Neural cell (in vitro differentiated cells): ENCODE measurements around the gene FZR1. TPM values are rescaled to one million over a fixed set of nuclear protein-coding genes. Genes with fewer than 3 reads are reported as not detected.

ENCODE experiments used
- H2AFZ ChIP-seq: fragments of 200-600, 300-800 bp; sonication (generic), shearing (Covaris generic); 2 replicates; pipeline ENCODE4 v1.6.0; 2014; ENCODE audit warnings: low read depth, mild to moderate bottlenecking, antibody characterized with exemption, low read length, moderate library complexity
- H3F3A ChIP-seq: fragments of 200-600 bp; shearing (Covaris generic); 2 replicates; pipeline ENCODE4 v1.6.1; 2016; ENCODE audit warnings: mild to moderate bottlenecking, moderate library complexity, mixed read lengths, antibody characterized with exemption, low read length; ENCODE audit not compliant: insufficient read depth, poor library complexity, severe bottlenecking
- H3K27ac ChIP-seq: fragments of 200-600, 300-800 bp; sonication (generic), shearing (Covaris generic); 2 replicates; pipeline ENCODE4 v1.5.1; 2014; ENCODE audit warnings: mild to moderate bottlenecking, low read length, moderate library complexity
- H3K27me3 ChIP-seq: fragments of 300-800, 200-600 bp; sonication (generic), shearing (Covaris generic); 2 replicates; pipeline ENCODE4 v1.6.0; 2014; ENCODE audit warnings: mild to moderate bottlenecking, low read depth, low read length, moderate library complexity; ENCODE audit not compliant: insufficient read depth
- H3K36me3 ChIP-seq: fragments of 300-800, 200-600 bp; sonication (generic), shearing (Covaris generic); 2 replicates; pipeline ENCODE4 v1.5.1; 2014; ENCODE audit warnings: mild to moderate bottlenecking, antibody characterized with exemption, low read length, moderate library complexity; ENCODE audit not compliant: insufficient read depth
- H3K4me2 ChIP-seq: fragments of 300-800, 200-600 bp; sonication (generic), shearing (Covaris generic); 2 replicates; pipeline ENCODE4 v1.6.0; 2014; ENCODE audit warnings: mild to moderate bottlenecking, low read length
- H3K4me3 ChIP-seq: fragments of 300-800, 200-600 bp; sonication (generic), shearing (Covaris generic); 2 replicates; pipeline ENCODE4 v1.5.1; 2014; ENCODE audit warnings: mild to moderate bottlenecking, low read length, moderate library complexity
- H3K79me2 ChIP-seq: fragments of 200-600 bp; shearing (Covaris generic); replicated peaks from 2 replicates; pipeline ENCODE4 v1.6.0; 2014; ENCODE audit warnings: mild to moderate bottlenecking, low read length, moderate library complexity; ENCODE audit not compliant: insufficient read depth
- H3K9ac ChIP-seq: fragments of 300-800, 200-600 bp; sonication (generic), shearing (Covaris generic); 2 replicates; pipeline ENCODE4 v1.6.1; 2016; ENCODE audit warnings: mild to moderate bottlenecking, low read length, mixed read lengths
- H3K9me2 ChIP-seq: fragments of 200-600 bp; shearing (Covaris generic); 2 replicates; pipeline ENCODE4 v1.6.1; 2016; ENCODE audit warnings: mild to moderate bottlenecking, low read length, mixed read lengths; ENCODE audit not compliant: insufficient read depth
- H3K9me3 ChIP-seq: fragments of 200-600, 300-800 bp; sonication (generic), shearing (Covaris generic); 2 replicates; pipeline ENCODE4 v1.6.1; 2016; ENCODE audit warnings: mild to moderate bottlenecking, mixed run types, low read length, moderate library complexity, mixed read lengths
- H4K20me1 ChIP-seq: fragments of 200-600 bp; shearing (Covaris generic); 2 replicates; pipeline ENCODE4 v1.6.1; 2016; ENCODE audit warnings: mild to moderate bottlenecking, mixed run types; ENCODE audit not compliant: insufficient read depth
- CTCF ChIP-seq: fragments of 450-650 bp; IDR thresholded peaks from 2 replicates; pipeline ENCODE4 v1.5.1; 2014; ENCODE audit warnings: antibody characterized with exemption, mild to moderate bottlenecking, moderate library complexity; ENCODE audit not compliant: poor library complexity, severe bottlenecking
- EP300 ChIP-seq: fragments of 450-650 bp; conservative IDR thresholded peaks from 2 replicates; pipeline ENCODE4 v1.6.1; 2014; ENCODE audit warnings: antibody characterized with exemption, mild to moderate bottlenecking, moderate library complexity; ENCODE audit not compliant: poor library complexity, severe bottlenecking
- EZH2 ChIP-seq: fragments of 200-600, 300-800 bp; shearing (Covaris generic), sonication (generic); IDR thresholded peaks from 2 replicates; pipeline ENCODE4 v1.6.1; 2014; ENCODE audit warnings: antibody characterized with exemption, low read length, borderline replicate concordance, mild to moderate bottlenecking; ENCODE audit not compliant: insufficient read depth, poor library complexity, severe bottlenecking
- MXI1 ChIP-seq: fragments of 450-650 bp; conservative IDR thresholded peaks from 2 replicates; pipeline ENCODE4 v1.6.1; 2014; ENCODE audit warnings: antibody characterized with exemption, mild to moderate bottlenecking; ENCODE audit not compliant: poor library complexity, severe bottlenecking
- POLR2AphosphoS5 ChIP-seq: IDR thresholded peaks from 2 replicates; pipeline ENCODE4 v1.6.1; 2012
- RAD21 ChIP-seq: fragments of 450-650 bp; conservative IDR thresholded peaks from 2 replicates; pipeline ENCODE4 v1.6.1; 2014; ENCODE audit warnings: antibody characterized with exemption, mild to moderate bottlenecking, moderate library complexity
- SMC3 ChIP-seq: fragments of 450-650 bp; conservative IDR thresholded peaks from 2 replicates; pipeline ENCODE4 v1.6.1; 2014; ENCODE audit warnings: antibody characterized with exemption, mild to moderate bottlenecking, moderate library complexity; ENCODE audit not compliant: poor library complexity
- TAF1 ChIP-seq: IDR thresholded peaks from 2 replicates; pipeline ENCODE4 v1.6.1; 2012; ENCODE audit warnings: low read depth
- polyA plus RNA-seq: library from polyadenylated mRNA; depleted of rRNA; stranded (reverse); fragments of >200 nt; gene quantifications from 2 replicates; pipeline ENCODE4 v1.2.3, GENCODE V29; 2014
- TF ChIP-seq, protein P1 (sequence below): IDR thresholded peaks from 2 replicates; pipeline ENCODE4 v1.6.1; 2012; ENCODE audit warnings: borderline replicate concordance

Gene FZR1
- polyA plus RNA-seq, 1 donor from 2014 or later = 55.7 TPM

GRCh38 chr19:3509566-3509989 is 3.5 kb downstream of the FZR1 start:
- peaks cover 67% of the 10 kb centered on the region for H3K79me2 ChIP-seq
- no peaks in the 10 kb centered on the region for H3K9me3 ChIP-seq
- no peaks in the 10 kb centered on the region for H3K9me2 ChIP-seq
- no peak overlapping the region for H2AFZ ChIP-seq
- TF ChIP-seq EP300 = no peak
- no peak for TF ChIP-seq TAF1
- TF ChIP-seq POLR2AphosphoS5 = no peak
- TF ChIP-seq EZH2 = no peak
- TF ChIP-seq CTCF = no peak
- TF ChIP-seq RAD21 = no peak
- TF ChIP-seq, protein P1, sequence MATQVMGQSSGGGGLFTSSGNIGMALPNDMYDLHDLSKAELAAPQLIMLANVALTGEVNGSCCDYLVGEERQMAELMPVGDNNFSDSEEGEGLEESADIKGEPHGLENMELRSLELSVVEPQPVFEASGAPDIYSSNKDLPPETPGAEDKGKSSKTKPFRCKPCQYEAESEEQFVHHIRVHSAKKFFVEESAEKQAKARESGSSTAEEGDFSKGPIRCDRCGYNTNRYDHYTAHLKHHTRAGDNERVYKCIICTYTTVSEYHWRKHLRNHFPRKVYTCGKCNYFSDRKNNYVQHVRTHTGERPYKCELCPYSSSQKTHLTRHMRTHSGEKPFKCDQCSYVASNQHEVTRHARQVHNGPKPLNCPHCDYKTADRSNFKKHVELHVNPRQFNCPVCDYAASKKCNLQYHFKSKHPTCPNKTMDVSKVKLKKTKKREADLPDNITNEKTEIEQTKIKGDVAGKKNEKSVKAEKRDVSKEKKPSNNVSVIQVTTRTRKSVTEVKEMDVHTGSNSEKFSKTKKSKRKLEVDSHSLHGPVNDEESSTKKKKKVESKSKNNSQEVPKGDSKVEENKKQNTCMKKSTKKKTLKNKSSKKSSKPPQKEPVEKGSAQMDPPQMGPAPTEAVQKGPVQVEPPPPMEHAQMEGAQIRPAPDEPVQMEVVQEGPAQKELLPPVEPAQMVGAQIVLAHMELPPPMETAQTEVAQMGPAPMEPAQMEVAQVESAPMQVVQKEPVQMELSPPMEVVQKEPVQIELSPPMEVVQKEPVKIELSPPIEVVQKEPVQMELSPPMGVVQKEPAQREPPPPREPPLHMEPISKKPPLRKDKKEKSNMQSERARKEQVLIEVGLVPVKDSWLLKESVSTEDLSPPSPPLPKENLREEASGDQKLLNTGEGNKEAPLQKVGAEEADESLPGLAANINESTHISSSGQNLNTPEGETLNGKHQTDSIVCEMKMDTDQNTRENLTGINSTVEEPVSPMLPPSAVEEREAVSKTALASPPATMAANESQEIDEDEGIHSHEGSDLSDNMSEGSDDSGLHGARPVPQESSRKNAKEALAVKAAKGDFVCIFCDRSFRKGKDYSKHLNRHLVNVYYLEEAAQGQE = no peak
- TF ChIP-seq SMC3 = no peak
- TF ChIP-seq MXI1 = no peak
- no peak overlapping the region for H3K27ac ChIP-seq
- no peaks in the 10 kb centered on the region for H3F3A ChIP-seq
- H3K36me3 ChIP-seq = no peaks in the 10 kb centered on the region
- H3K9ac ChIP-seq = no peak overlapping the region
- no peaks in the 10 kb centered on the region for H3K27me3 ChIP-seq
- peaks cover 27% of the 10 kb centered on the region for H4K20me1 ChIP-seq
- no peak overlapping the region for H3K4me3 ChIP-seq
- no peak overlapping the region for H3K4me2 ChIP-seq

- Histone ChIP-seq H3K27me3 (no peaks in the 10 kb centered on the region), H4K20me1 (peaks cover 27% of the 10 kb centered on the region), H3K9me3 (no peaks in the 10 kb centered on the region), H3K4me2 (no peak overlapping the region), H3K9ac (no peak overlapping the region), H3F3A (no peaks in the 10 kb centered on the region), H2AFZ (no peak overlapping the region), H3K4me3 (no peak overlapping the region), H3K79me2 (peaks cover 67% of the 10 kb centered on the region), H3K27ac (no peak overlapping the region), H3K36me3 (no peaks in the 10 kb centered on the region), H3K9me2 (no peaks in the 10 kb centered on the region)
- TF ChIP-seq RAD21 = no peak
- no peak for TF ChIP-seq MXI1
- no peak for TF ChIP-seq EP300
- no peak for TF ChIP-seq EZH2
- TF ChIP-seq TAF1 = no peak
- no peak for TF ChIP-seq POLR2AphosphoS5
- no peak for TF ChIP-seq SMC3
- TF ChIP-seq CTCF = no peak
- TF ChIP-seq, protein P1 = no peak
Observed at GRCh38 chr19:3510727-3511126, 4.6 kb downstream of the FZR1 start.
